ENCODE measurements around the gene ACAP1. TPM values are rescaled to one million over a fixed set of nuclear protein-coding genes. Genes with fewer than 3 reads are reported as not detected.

ACAP1 gene
- total and polyA plus RNA-seq, 9 of the 15 experiments (the other 6 are each of a cell fraction or from before 2014, with no cell fraction given) = 0.15 to 8.5 (median 2.4) TPM

DNA sequence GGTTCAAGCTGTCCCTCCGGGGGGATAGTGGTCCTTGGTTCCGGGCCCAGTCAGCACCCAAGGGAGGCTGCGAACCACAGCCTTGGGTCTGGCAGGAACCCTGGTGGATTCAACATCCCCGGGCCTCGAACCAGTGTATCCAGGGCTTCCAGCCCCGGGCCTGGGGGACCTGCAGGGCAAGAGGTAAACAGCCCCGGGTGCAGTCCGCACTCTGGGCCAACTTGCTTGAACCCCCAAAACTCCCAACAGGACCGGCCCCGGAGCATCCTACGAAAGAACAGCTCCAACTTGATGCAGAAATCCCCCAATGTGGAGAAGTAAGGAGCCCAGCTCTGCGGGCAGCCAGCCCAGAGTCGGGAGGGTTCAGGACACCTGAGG lies 5.7 kb upstream of the ACAP1 start (continued):
- no peak for TF ChIP-seq ZNF3 (CRISPR knock-in tag; IDR thresholded peaks at IDR 0.05)

DNA sequence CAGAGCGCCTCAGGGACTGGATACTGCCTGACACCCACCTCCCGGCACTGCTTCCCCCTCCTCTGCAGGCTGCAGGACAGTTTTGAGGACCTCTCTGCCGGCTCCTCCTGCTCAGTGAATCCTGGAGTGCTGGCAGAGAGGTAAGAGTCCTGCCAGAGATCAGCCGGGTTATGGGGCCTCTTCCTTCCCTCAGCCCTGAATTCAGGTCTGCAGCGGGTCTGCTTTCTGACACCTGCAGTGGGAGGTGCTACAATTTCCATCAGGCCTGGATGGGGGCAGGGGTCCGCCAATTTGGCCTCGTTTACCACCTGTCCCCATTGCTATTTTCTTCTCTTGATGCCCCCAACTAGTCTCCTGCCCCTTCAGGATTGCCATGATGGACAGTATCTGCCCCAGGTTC lies 4.2 kb upstream of the ACAP1 start:
- Histone ChIP-seq H3K4me1 (replicated peaks in 1 of 2; ENCODE audit: control insufficient read depth in 2 of 2, insufficient read depth in 2 of 2, low read length in 2 of 2) (peaks cover 15 to 50% of the 10 kb centered on the region in 2 experiments), H3K27ac (ENCODE audit: extremely low read depth, low read depth, low read length) (no peak overlapping the region), H3K4me2 (ENCODE audit: insufficient read depth, low read length) (peak overlapping the region; percentile 66), H3K9me1 (ENCODE audit: control insufficient read depth, insufficient read depth, low read length) (no peaks in the 10 kb centered on the region), H3K36me3 (ENCODE audit: control insufficient read depth, insufficient read depth, low read length) (no peaks in the 10 kb centered on the region), H4K20me1 (replicated peaks; ENCODE audit: control insufficient read depth, insufficient read depth, low read length) (no peaks in the 10 kb centered on the region), H3K9me3 (replicated peaks; ENCODE audit: control insufficient read depth, insufficient read depth, low read depth, low read length) (no peaks in the 10 kb centered on the region), H3K79me2 (ENCODE audit: control insufficient read depth, insufficient read depth, low read length) (peaks cover 16% of the 10 kb centered on the region), H2AFZ (ENCODE audit: low read depth, low read length) (peak overlapping the region; percentile 71), H3K27me3 (ENCODE audit: control insufficient read depth in 2 of 2, insufficient read depth in 2 of 2, low read length in 2 of 2) (no peaks in the 10 kb centered on the region), H3K9ac (ENCODE audit: insufficient read depth in 1 of 2, low read depth in 2 of 2, low read length in 2 of 2) (peak overlapping the region in 1 of 2 experiments; percentile 61; a peak in 1 of 4 replicates), H3K4me3 (no peak overlapping the region)
- 39% methylated on average over 4 of the region's 7 CpGs for WGBS (ENCODE audit: insufficient coverage, low coverage, missing lambda C conversion rate)
- CTCF ChIA-PET (ENCODE audit: low intra/inter-chr PET ratio) = no interaction called here
- ATAC-seq (no peak), DNase-seq (ENCODE audit: extremely low read depth in 1 of 4, low spot score in 3 of 4) (no peak), FAIRE-seq (no peak)
- intact Hi-C loops (cut with micrococcal nuclease) (no loop called here), in situ Hi-C loops (cut with MboI) (loop anchor here (10.0 kb wide), 1 partner anchor 287 kb away; the partner anchor contains the start of gene SLC16A11)
- no TSS peak for BruUV-seq (replicated peaks)
- POLR2A ChIA-PET = interaction anchor here (0.7 to 1.1 kb wide), 3 partner anchors 13 to 146 kb away, joined by 3 to 4 read pairs (median 3); partner anchors contain the start of gene GPS2
- TF ChIP-seq ZNF253 (CRISPR knock-in tag; conservative IDR thresholded peaks at IDR 0.05) (no peak), ZNF766 (CRISPR knock-in tag; conservative IDR thresholded peaks at IDR 0.05) (no peak), GATAD2B (IDR thresholded peaks at IDR 0.05; ENCODE audit: borderline replicate concordance) (no peak), EP300 (IDR thresholded peaks at IDR 0.05; ENCODE audit: low read length) (no peak), ZBTB1 (CRISPR knock-in tag; IDR thresholded peaks at IDR 0.05; ENCODE audit: borderline replicate concordance, low read depth) (no peak), HMG20B (CRISPR knock-in tag; IDR thresholded peaks at IDR 0.05) (no peak), EZH2 (IDR thresholded peaks at IDR 0.05; ENCODE audit: borderline replicate concordance, low read depth, low read length) (no peak)
- TF ChIP-seq, protein P1, sequence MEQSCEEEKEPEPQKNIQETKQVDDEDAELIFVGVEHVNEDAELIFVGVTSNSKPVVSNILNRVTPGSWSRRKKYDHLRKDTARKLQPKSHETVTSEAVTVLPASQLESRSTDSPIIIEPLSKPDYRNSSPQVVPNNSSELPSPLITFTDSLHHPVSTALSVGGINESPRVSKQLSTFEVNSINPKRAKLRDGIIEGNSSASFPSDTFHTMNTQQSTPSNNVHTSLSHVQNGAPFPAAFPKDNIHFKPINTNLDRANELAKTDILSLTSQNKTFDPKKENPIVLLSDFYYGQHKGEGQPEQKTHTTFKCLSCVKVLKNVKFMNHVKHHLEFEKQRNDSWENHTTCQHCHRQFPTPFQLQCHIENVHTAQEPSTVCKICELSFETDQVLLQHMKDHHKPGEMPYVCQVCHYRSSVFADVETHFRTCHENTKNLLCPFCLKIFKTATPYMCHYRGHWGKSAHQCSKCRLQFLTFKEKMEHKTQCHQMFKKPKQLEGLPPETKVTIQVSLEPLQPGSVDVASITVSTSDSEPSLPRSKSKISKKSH (CRISPR knock-in tag; IDR thresholded peaks at IDR 0.05) = no peak
- TF ChIP-seq, protein P2, sequence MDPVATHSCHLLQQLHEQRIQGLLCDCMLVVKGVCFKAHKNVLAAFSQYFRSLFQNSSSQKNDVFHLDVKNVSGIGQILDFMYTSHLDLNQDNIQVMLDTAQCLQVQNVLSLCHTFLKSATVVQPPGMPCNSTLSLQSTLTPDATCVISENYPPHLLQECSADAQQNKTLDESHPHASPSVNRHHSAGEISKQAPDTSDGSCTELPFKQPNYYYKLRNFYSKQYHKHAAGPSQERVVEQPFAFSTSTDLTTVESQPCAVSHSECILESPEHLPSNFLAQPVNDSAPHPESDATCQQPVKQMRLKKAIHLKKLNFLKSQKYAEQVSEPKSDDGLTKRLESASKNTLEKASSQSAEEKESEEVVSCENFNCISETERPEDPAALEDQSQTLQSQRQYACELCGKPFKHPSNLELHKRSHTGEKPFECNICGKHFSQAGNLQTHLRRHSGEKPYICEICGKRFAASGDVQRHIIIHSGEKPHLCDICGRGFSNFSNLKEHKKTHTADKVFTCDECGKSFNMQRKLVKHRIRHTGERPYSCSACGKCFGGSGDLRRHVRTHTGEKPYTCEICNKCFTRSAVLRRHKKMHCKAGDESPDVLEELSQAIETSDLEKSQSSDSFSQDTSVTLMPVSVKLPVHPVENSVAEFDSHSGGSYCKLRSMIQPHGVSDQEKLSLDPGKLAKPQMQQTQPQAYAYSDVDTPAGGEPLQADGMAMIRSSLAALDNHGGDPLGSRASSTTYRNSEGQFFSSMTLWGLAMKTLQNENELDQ (CRISPR knock-in tag; IDR thresholded peaks at IDR 0.05; ENCODE audit: borderline replicate concordance) = no peak

Measured in K562 (cell line).